SK-N-SH treated with all-trans-retinoic acid at 6 μM for 48 hours (cell line): Measurements from ENCODE around the gene AP1B1.
"Not testable (repeated sequence)": the region's sequence is repeated elsewhere in the genome, so short reads cannot be mapped to it uniquely, and the experiment has no call there.

Experiments used
- ARNTL ChIP-seq: fragments of 450-650 bp; formaldehyde crosslinking; IDR thresholded peaks from 2 replicates; pipeline ENCODE4 v1.5.0; 2020; ENCODE audit warnings: low read depth, mild to moderate bottlenecking, moderate library complexity, borderline replicate concordance
- BACH2 ChIP-seq: fragments of 250-450 bp; sonication (Bioruptor Pico); IDR thresholded peaks from 2 replicates; pipeline ENCODE4 v1.9.0; 2021; ENCODE audit warnings: mild to moderate bottlenecking, borderline replicate concordance
- CSDC2 ChIP-seq: fragments of 250-450 bp; sonication (Bioruptor Pico); IDR thresholded peaks from 2 replicates; pipeline ENCODE4 v1.5.0; 2020; ENCODE audit warnings: mild to moderate bottlenecking, moderate library complexity
- OSR1 ChIP-seq: fragments of 250-450 bp; sonication (Bioruptor Pico); IDR thresholded peaks from 2 replicates; pipeline ENCODE4 v1.8.0; 2022; ENCODE audit warnings: moderate library complexity, mild to moderate bottlenecking, inconsistent platforms
- PPARA ChIP-seq: fragments of 250-450 bp; sonication (Bioruptor Pico); IDR thresholded peaks from 2 replicates; pipeline ENCODE4 v1.5.0; 2020; ENCODE audit warnings: mild to moderate bottlenecking, borderline replicate concordance
- RARB ChIP-seq: fragments of 250-450 bp; sonication (Bioruptor Pico); IDR thresholded peaks from 2 replicates; pipeline ENCODE4 v1.8.0; 2021; ENCODE audit warnings: mild to moderate bottlenecking, moderate library complexity
- SNAI2 ChIP-seq: fragments of 250-450 bp; sonication (Bioruptor Pico); IDR thresholded peaks from 2 replicates; pipeline ENCODE4 v1.5.0; 2020; ENCODE audit warnings: mild to moderate bottlenecking, moderate library complexity
- TOX ChIP-seq: fragments of 250-450 bp; sonication (Bioruptor Pico); IDR thresholded peaks from 2 replicates; pipeline ENCODE4 v1.8.0; 2021; ENCODE audit warnings: mild to moderate bottlenecking, moderate library complexity, borderline replicate concordance
- ZC3H10 ChIP-seq: fragments of 250-450 bp; sonication (Bioruptor Pico); IDR thresholded peaks from 2 replicates; pipeline ENCODE4 v1.5.1; 2021; ENCODE audit warnings: mild to moderate bottlenecking, moderate library complexity
- ZFP3 ChIP-seq: fragments of 250-450 bp; sonication (Bioruptor Pico); IDR thresholded peaks from 2 replicates; pipeline ENCODE4 v1.5.0; 2020; ENCODE audit warnings: mild to moderate bottlenecking, moderate library complexity
- ZFP30 ChIP-seq: fragments of 450-650 bp; formaldehyde crosslinking; IDR thresholded peaks from 2 replicates; pipeline ENCODE4 v1.5.0; 2022; ENCODE audit warnings: mild to moderate bottlenecking, moderate library complexity
- ZNF8 ChIP-seq: fragments of 450-650 bp; formaldehyde crosslinking; IDR thresholded peaks from 2 replicates; pipeline ENCODE4 v1.5.0; 2020; ENCODE audit warnings: mild to moderate bottlenecking, moderate library complexity
- TF ChIP-seq, protein P1 (sequence below): fragments of 250-450 bp; sonication (Bioruptor Pico); IDR thresholded peaks from 2 replicates; pipeline ENCODE4 v1.8.0; 2020; ENCODE audit warnings: mild to moderate bottlenecking, moderate library complexity, borderline replicate concordance
- TF ChIP-seq, protein P2 (sequence below): fragments of 250-450 bp; sonication (Bioruptor Pico); IDR thresholded peaks from 2 replicates; pipeline ENCODE4 v1.5.1; 2021; ENCODE audit warnings: mild to moderate bottlenecking, moderate library complexity

DNA sequence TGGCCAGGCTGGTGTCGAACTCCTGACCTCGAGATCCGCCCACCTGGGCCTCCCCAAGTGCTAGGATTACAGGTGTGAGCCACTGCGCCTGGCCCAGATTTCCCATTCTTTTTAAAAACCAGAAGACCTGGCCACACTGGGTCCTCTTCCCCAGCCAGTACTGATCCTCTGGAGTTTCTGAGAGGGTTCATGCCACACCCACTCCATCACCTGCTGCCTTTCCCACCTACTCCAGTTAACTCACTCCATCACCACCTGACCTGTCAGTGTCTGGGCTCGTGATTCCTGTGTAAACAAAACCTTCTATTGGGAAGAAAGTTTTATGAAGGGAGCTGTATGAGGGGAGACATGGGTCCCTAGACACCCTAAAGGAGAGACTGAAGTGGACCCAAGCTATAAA is 30.3 kb upstream of the AP1B1 start:
- not testable (repeated sequence) for TF ChIP-seq SNAI2 (CRISPR knock-in tag); ZNF8 (CRISPR knock-in tag); ARNTL (CRISPR knock-in tag); CSDC2; TOX; RARB; ZFP3; PPARA (CRISPR knock-in tag); ZC3H10 (CRISPR knock-in tag); OSR1; BACH2 (CRISPR knock-in tag); ZFP30 (CRISPR knock-in tag)
- TF ChIP-seq, protein P1, sequence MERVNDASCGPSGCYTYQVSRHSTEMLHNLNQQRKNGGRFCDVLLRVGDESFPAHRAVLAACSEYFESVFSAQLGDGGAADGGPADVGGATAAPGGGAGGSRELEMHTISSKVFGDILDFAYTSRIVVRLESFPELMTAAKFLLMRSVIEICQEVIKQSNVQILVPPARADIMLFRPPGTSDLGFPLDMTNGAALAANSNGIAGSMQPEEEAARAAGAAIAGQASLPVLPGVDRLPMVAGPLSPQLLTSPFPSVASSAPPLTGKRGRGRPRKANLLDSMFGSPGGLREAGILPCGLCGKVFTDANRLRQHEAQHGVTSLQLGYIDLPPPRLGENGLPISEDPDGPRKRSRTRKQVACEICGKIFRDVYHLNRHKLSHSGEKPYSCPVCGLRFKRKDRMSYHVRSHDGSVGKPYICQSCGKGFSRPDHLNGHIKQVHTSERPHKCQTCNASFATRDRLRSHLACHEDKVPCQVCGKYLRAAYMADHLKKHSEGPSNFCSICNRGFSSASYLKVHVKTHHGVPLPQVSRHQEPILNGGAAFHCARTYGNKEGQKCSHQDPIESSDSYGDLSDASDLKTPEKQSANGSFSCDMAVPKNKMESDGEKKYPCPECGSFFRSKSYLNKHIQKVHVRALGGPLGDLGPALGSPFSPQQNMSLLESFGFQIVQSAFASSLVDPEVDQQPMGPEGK (CRISPR knock-in tag): not testable (repeated sequence)
- TF ChIP-seq, protein P2, sequence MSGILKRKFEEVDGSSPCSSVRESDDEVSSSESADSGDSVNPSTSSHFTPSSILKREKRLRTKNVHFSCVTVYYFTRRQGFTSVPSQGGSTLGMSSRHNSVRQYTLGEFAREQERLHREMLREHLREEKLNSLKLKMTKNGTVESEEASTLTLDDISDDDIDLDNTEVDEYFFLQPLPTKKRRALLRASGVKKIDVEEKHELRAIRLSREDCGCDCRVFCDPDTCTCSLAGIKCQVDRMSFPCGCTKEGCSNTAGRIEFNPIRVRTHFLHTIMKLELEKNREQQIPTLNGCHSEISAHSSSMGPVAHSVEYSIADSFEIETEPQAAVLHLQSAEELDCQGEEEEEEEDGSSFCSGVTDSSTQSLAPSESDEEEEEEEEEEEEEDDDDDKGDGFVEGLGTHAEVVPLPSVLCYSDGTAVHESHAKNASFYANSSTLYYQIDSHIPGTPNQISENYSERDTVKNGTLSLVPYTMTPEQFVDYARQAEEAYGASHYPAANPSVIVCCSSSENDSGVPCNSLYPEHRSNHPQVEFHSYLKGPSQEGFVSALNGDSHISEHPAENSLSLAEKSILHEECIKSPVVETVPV: not testable (repeated sequence)
